Gastrocnemius medialis (tissue), 4 donors: ENCODE results near the gene ZFC3H1. TPM values are rescaled to one million over a fixed set of nuclear protein-coding genes. Genes with fewer than 3 reads are reported as not detected.
"Not testable (repeated sequence)": the region's sequence is repeated elsewhere in the genome, so short reads cannot be mapped to it uniquely, and the experiment has no call there.

Experiments
- ATAC-seq, 2 donors: fragments of 150-250 bp; one replicate each; pipeline ENCODE4 v1.9.1; 2016
- DNase-seq, 2 donors: peaks; one replicate each; pipeline ENCODE4 v3.0.0-alpha.2; 2019
- H3K27ac ChIP-seq, 4 donors: fragments of 200-600 bp; sonication (generic); 1 replicate in 1 of 4; 2 replicates in 3 of 4; pipeline ENCODE4 v1.5.1; 2016 to 2018; ENCODE audit warnings: mild to moderate bottlenecking in 2 of 4, moderate library complexity in 1 of 4
- H3K27me3 ChIP-seq, 3 donors: fragments of 200-600 bp; sonication (generic) in 2 of 3; 1 replicate in 1 of 3; 2 replicates in 2 of 3; pipeline versions ENCODE4 v1.5.1 to v1.6.0; 2016 to 2019; ENCODE audit warnings: mild to moderate bottlenecking in 1 of 3, moderate library complexity in 1 of 3
- H3K36me3 ChIP-seq, 2 donors: fragments of 200-600 bp; sonication (generic) in 1 of 2; one replicate each; pipeline ENCODE4 v1.5.1; 2017 to 2018
- H3K4me1 ChIP-seq, 2 donors: fragments of 200-600 bp; sonication (generic) in 1 of 2; one replicate each; pipeline ENCODE4 v1.5.1; 2016 to 2017; ENCODE audit warnings: mild to moderate bottlenecking in 2 of 2
- H3K4me3 ChIP-seq, 4 donors: fragments of 200-600 bp; sonication (generic) in 3 of 4; 1 replicate in 1 of 4; 2 replicates in 3 of 4; pipeline ENCODE4 v1.5.1; 2016 to 2019; ENCODE audit warnings: mild to moderate bottlenecking in 2 of 4
- H3K9me3 ChIP-seq, 3 donors: fragments of 200-600 bp; sonication (generic) in 2 of 3; 1 replicate in 1 of 3; 2 replicates in 2 of 3; pipeline ENCODE4 v1.5.1; 2016 to 2019
- CTCF ChIP-seq, 5 experiments: fragments of 450-650 bp in 3 of 5; fragments of 200-600 bp in 2 of 5; sonication (generic) in 2 of 5; IDR thresholded peaks in 4 of 5; conservative IDR thresholded peaks in 1 of 5; 1 replicate in 4 of 5; 2 replicates in 1 of 5; pipeline ENCODE4 v1.5.1; 2016 to 2019; ENCODE audit warnings: antibody characterized with exemption in 5 of 5, mild to moderate bottlenecking in 3 of 5, moderate library complexity in 3 of 5
- POLR2A ChIP-seq, 2 donors: fragments of 450-650 bp; IDR thresholded peaks; one replicate each; pipeline ENCODE4 v1.6.1; 2017; ENCODE audit warnings: antibody characterized with exemption in 2 of 2, mild to moderate bottlenecking in 2 of 2, moderate library complexity in 2 of 2
- in situ Hi-C, 4 donors: fragments of 200-750 bp; cut with MboI; loops; one replicate each; pipeline versions ENCODE4 v1.15.0 to v1.8.0; 2017; ENCODE audit warnings: low sequenced_read_pairs in 4 of 4
- intact Hi-C: fragments of 100-400 bp; cut with DNase I; formaldehyde crosslinking; loops from one replicate; pipeline ENCODE4 v1.15.1; 2023; ENCODE audit warnings: low total_unique reads
- total RNA-seq, 4 donors: library from RNA; depleted of rRNA; stranded (reverse); fragments of >200 nt; gene quantifications; one replicate each; pipeline versions ENCODE4 v1.1.0 to v1.2.3, GENCODE V29; 2016

ZFC3H1 gene
- total RNA-seq, 4 donors from 2014 or later = 6.5 to 26.4 (median 9.1) TPM

GRCh38 chr12:71693126-71693525 is 29.5 kb upstream of the ZFC3H1 start:
- peaks cover 0 to 22% of the 10 kb centered on the region in 2 donors for H3K36me3 ChIP-seq
- DNase-seq (no peak), ATAC-seq (no peak)
- H3K27ac ChIP-seq = peak overlapping the region; percentile 47 to 72 (median 60)
- intact Hi-C loops (no loop called here), in situ Hi-C loops (loop anchor here in 1 of 4 donors (5.0 kb wide), 1 partner anchor 59 kb away; the partner anchor contains the start of gene RAB21)
- TF ChIP-seq POLR2A (IDR thresholded peaks at IDR 0.05) = no peak
- TF ChIP-seq CTCF (IDR thresholded peaks at IDR 0.05 in 4 of 5, conservative IDR thresholded peaks at IDR 0.05 in 1 of 5) = no peak
- no peak overlapping the region for H3K4me3 ChIP-seq
- H3K4me1 ChIP-seq = peaks cover 42 to 50% of the 10 kb centered on the region in 2 donors
- H3K27me3 ChIP-seq = no peaks in the 10 kb centered on the region
- H3K9me3 ChIP-seq = no peaks in the 10 kb centered on the region

GRCh38 chr12:71691504-71692129 is 28.0 kb upstream of the ZFC3H1 start:
- in situ Hi-C loops (loop anchor here in 1 of 4 donors (5.0 kb wide), 1 partner anchor 61 kb away; the partner anchor contains the start of gene RAB21), intact Hi-C loops (no loop called here)
- ATAC-seq (peak; percentile 63 to 80), DNase-seq (no peak)
- no peaks in the 10 kb centered on the region for H3K9me3 ChIP-seq
- peak overlapping the region in 1 of 4 donors; percentile 7 for H3K4me3 ChIP-seq
- peaks cover 55 to 64% of the 10 kb centered on the region in 2 donors for H3K4me1 ChIP-seq
- H3K36me3 ChIP-seq = peaks cover 0 to 7% of the 10 kb centered on the region in 2 donors
- TF ChIP-seq POLR2A (IDR thresholded peaks at IDR 0.05) = no peak
- no peak for TF ChIP-seq CTCF (IDR thresholded peaks at IDR 0.05 in 4 of 5, conservative IDR thresholded peaks at IDR 0.05 in 1 of 5)
- peak overlapping the region; percentile 57 to 75 (median 63) for H3K27ac ChIP-seq
- H3K27me3 ChIP-seq = no peaks in the 10 kb centered on the region

GRCh38 chr12:71688961-71689570 is 25.4 kb upstream of the ZFC3H1 start:
- intact Hi-C loops = loop anchor here (5.0 to 10.0 kb wide), 2 partner anchors 158 to 544 kb away; no protein-coding TSS in a partner anchor
- in situ Hi-C loops = loop anchor here in 1 of 4 donors (10.0 kb wide), 1 partner anchor 66 kb away; the partner anchor contains the start of gene RAB21
- Histone ChIP-seq H3K27ac (peak overlapping the region in 3 of 4 donors; percentile 12 to 90 (median 19)), H3K36me3 (no peaks in the 10 kb centered on the region), H3K9me3 (no peaks in the 10 kb centered on the region), H3K4me3 (no peak overlapping the region), H3K27me3 (no peaks in the 10 kb centered on the region), H3K4me1 (peaks cover 47 to 62% of the 10 kb centered on the region in 2 donors)
- no peak for TF ChIP-seq POLR2A (IDR thresholded peaks at IDR 0.05)
- DNase-seq (no peak), ATAC-seq (no peak)

GRCh38 chr12:71687172-71687571 is 23.5 kb upstream of the ZFC3H1 start:
- in situ Hi-C loops = loop anchor here in 1 of 4 donors (10.0 kb wide), 1 partner anchor 68 kb away; the partner anchor contains the start of gene RAB21
- not testable (repeated sequence) for H3K36me3 ChIP-seq, H3K9me3 ChIP-seq, ATAC-seq, DNase-seq, H3K27me3 ChIP-seq
- Histone ChIP-seq H3K4me1 (peaks cover 39 to 55% of the 10 kb centered on the region in 2 donors), H3K27ac (peak overlapping the region; percentile 87 to 92 (median 90)), H3K4me3 (peak overlapping the region; percentile 62 to 82 (median 71))
- intact Hi-C loops = loop anchor here (2.0 to 10.0 kb wide), 4 partner anchors 60 to 542 kb away; no protein-coding TSS in a partner anchor

- H3K27me3 ChIP-seq = no peaks in the 10 kb centered on the region
- TF ChIP-seq CTCF (IDR thresholded peaks at IDR 0.05 in 4 of 5, conservative IDR thresholded peaks at IDR 0.05 in 1 of 5) (peak in 1 of 5 experiments; percentile 2), POLR2A (IDR thresholded peaks at IDR 0.05) (no peak)
- H3K9me3 ChIP-seq = no peaks in the 10 kb centered on the region
- peak overlapping the region; percentile 87 to 92 (median 90) for H3K27ac ChIP-seq
- intact Hi-C loops = loop anchor here (1.0 to 10.0 kb wide), 5 partner anchors 22 to 542 kb away; partner anchors contain the start of gene THAP2
- ATAC-seq (peak; percentile 23 to 42), DNase-seq (no peak)
- peaks cover 34 to 50% of the 10 kb centered on the region in 2 donors for H3K4me1 ChIP-seq
- in situ Hi-C loops = loop anchor here in 1 of 4 donors (10.0 kb wide), 1 partner anchor 68 kb away; the partner anchor contains the start of gene RAB21
- peak overlapping the region; percentile 62 to 82 (median 71) for H3K4me3 ChIP-seq
- H3K36me3 ChIP-seq = no peaks in the 10 kb centered on the region
Observed at GRCh38 chr12:71686658-71687025, 23.0 kb upstream of the ZFC3H1 start.
